Central memory CD8-positive, alpha-beta T cell (primary cell): ENCODE data around the gene ICAM2.

Experiments
- ATAC-seq: fragments of 150-1000 bp; cut with Tn5 transposase; replicated peaks from 2 replicates; pipeline ENCODE4 v1.10.0; 2022; ENCODE audit warnings: mild to moderate bottlenecking, moderate FRiP score, moderate number of reproducible peaks; ENCODE audit not compliant: poor library complexity, severe bottlenecking; ENCODE audit errors: extremely low read depth
- DNase-seq, 2 donors: peaks; one replicate each; pipeline ENCODE4 v3.0.0; 2021; ENCODE audit warnings: low spot score in 2 of 2
- H3K27ac Mint-ChIP-seq: one replicate; pipeline ENCODE4 v1.8.0; 2022; ENCODE audit warnings: low read depth, mild to moderate bottlenecking, moderate library complexity, mixed read lengths
- H3K27me3 Mint-ChIP-seq: one replicate; pipeline ENCODE4 v1.8.0; 2022; ENCODE audit warnings: mixed read lengths
- H3K36me3 Mint-ChIP-seq: one replicate; pipeline ENCODE4 v1.8.0; 2022; ENCODE audit warnings: mild to moderate bottlenecking, moderate library complexity, mixed read lengths; ENCODE audit not compliant: insufficient read depth
- H3K4me1 Mint-ChIP-seq: one replicate; pipeline ENCODE4 v1.8.0; 2022; ENCODE audit warnings: mixed read lengths
- H3K4me3 Mint-ChIP-seq: one replicate; pipeline ENCODE4 v1.8.0; 2022; ENCODE audit warnings: mild to moderate bottlenecking, moderate library complexity, mixed read lengths
- H3K9me3 Mint-ChIP-seq: one replicate; pipeline ENCODE4 v1.8.0; 2022; ENCODE audit warnings: mixed read lengths

ICAM2 gene

DNA sequence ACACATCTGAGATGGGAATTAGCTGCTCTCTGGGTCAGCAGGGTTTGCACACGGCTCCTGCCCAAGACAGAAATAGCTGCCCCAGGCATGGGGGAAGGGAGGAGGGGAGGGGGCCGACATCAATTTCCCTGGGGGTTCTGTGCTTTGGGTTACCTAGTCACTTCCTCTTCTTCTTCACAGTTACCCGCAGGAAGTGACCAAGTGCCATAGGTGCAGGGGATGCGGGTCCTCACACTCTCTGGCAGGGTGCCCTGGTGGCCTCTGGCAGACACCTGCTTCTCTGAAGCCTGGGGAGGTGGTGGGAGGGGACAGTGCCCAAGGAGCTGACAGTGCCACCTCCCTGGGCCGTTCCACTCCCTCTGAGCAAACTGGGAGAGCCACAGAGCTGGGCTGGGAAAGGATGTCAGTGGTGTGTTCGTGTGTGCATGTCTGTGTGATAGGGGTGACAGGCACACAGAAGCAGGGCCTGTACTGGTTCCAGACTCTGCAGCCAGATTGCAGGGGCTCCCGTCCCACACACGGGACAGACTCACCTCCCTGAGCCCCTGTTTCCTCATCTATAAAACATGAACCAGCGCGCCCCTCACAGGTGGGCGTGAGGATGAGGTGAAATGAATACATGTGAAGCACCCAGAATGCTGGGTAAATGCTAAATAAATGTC lies 65.9 kb downstream of the ICAM2 start:
- Mint-ChIP-seq H3K27ac (peak overlapping the region; percentile 75), H3K4me3 (peak overlapping the region; percentile 41)

More for the DNA sequence above, 65.9 kb downstream of the ICAM2 start:
- ATAC-seq (peak; percentile 81), DNase-seq (peak in 1 of 2 donors; percentile 26)
- no peaks in the 10 kb centered on the region for H3K27me3 Mint-ChIP-seq
- peaks cover 3% of the 10 kb centered on the region for H3K36me3 Mint-ChIP-seq
- peaks cover 25% of the 10 kb centered on the region for H3K4me1 Mint-ChIP-seq
- H3K9me3 Mint-ChIP-seq = no peaks in the 10 kb centered on the region
